Stimulated activated CD8-positive, alpha-beta memory T cell treated with anti-CD3 and anti-CD28 coated beads, Interleukin-7, amount 100 ng/mL, for 24 hours (primary cell): ENCODE results near the gene COL8A2.

ENCODE experiments used
- DNase-seq: peaks from one replicate; pipeline ENCODE4 v3.0.0-alpha.2; 2020; ENCODE audit warnings: low read depth

Gene COL8A2

GRCh38 chr1:36051821-36052220 lies 73.2 kb downstream of the COL8A2 start:
- DNase-seq, result no peak
